SK-N-MC (cell line): ENCODE measurements around the gene ADK.

ENCODE experiments used
- EZH2 ChIP-seq: fragments of 200-600 bp; sonication (generic); IDR thresholded peaks from one replicate; pipeline ENCODE4 v1.6.1; 2017; ENCODE audit warnings: antibody characterized with exemption
- POLR2AphosphoS5 ChIP-seq: IDR thresholded peaks from 2 replicates; pipeline ENCODE4 v1.6.1; 2012; ENCODE audit warnings: mild to moderate bottlenecking, low read depth, low read length, borderline replicate concordance

DNA sequence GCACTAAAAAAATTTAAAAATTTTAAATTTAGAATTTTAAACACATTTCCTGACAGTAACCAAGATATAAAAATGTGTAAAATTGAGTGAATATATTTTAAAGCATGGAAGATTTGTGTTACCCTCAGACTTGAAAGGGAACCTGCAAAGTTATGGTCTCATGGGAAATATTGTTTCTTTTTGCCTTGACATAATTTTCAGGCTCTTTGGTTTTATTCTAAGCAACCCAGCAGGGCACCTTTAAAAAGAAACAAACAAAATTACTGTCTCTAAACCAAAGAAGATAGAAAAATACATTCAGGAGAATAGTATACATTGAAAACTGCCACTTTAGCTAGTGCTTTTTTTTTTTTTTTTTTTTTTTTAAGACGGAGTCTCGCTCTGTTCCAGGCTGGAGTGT is 87.5 kb downstream of the ADK start:
- TF ChIP-seq EZH2 = no peak
- TF ChIP-seq POLR2AphosphoS5 = no peak
